ENCODE data around the gene KLLN.
"Not testable (repeated sequence)": the region's sequence is repeated elsewhere in the genome, so short reads cannot be mapped to it uniquely, and the experiment has no call there.

The KLLN gene

DNA sequence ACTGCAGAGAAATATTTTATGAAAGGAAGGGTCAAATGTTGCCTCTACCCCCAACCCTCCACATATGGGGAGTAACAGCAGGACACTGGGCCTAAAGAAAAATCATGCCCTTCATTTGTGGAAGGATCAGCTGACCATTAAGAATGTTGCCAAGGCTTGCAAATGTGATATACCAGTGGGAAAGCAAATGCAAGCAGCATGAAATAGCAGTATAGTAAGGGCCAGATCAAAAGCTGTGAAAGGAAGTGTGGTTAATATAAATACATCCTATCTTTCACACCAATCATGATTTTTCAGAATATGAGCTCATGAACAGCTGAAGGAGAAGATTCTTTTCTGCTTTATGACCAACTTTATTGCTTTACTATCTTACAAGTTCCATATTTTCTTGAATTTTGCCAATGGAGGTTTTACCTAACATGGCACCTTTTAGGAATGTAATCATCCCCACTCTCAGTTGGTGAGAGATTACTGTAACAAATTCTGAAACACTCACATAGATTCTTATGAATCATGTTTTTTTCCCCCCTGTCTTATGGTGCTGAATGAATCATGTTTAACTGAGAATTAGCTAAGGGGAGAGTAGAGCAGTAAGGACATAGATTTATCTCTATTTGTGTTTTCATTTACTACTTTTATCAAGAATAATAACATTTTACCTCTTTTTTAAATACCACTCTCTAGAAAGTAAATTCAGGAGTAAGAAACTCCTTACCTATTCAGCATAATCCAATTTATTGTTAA lies 33.2 kb downstream of the KLLN start:
- ChIA-PET POLR2A (ENCODE audit: low non-redundant PET) (no interaction called here), CTCF (interaction anchor here (0.5 to 2.3 kb wide), 2 partner anchors 12 to 55 kb away, joined by 3 to 7 read pairs; partner anchors contain the start of gene ATAD1)
- TF ChIP-seq, protein P1, sequence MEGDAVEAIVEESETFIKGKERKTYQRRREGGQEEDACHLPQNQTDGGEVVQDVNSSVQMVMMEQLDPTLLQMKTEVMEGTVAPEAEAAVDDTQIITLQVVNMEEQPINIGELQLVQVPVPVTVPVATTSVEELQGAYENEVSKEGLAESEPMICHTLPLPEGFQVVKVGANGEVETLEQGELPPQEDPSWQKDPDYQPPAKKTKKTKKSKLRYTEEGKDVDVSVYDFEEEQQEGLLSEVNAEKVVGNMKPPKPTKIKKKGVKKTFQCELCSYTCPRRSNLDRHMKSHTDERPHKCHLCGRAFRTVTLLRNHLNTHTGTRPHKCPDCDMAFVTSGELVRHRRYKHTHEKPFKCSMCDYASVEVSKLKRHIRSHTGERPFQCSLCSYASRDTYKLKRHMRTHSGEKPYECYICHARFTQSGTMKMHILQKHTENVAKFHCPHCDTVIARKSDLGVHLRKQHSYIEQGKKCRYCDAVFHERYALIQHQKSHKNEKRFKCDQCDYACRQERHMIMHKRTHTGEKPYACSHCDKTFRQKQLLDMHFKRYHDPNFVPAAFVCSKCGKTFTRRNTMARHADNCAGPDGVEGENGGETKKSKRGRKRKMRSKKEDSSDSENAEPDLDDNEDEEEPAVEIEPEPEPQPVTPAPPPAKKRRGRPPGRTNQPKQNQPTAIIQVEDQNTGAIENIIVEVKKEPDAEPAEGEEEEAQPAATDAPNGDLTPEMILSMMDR (conservative IDR thresholded peaks at IDR 0.05; ENCODE audit: low read depth), result no peak
- no peak overlapping the region for H3K27ac ChIP-seq
- no peak for DNase-seq (ENCODE audit: low spot score)

GRCh38 chr10:87829051-87829450 lies 34.3 kb downstream of the KLLN start:
- CTCF ChIA-PET, result interaction anchor here (0.6 to 0.7 kb wide), 2 partner anchors 54 to 561 kb away, joined by 3 to 4 read pairs; no protein-coding TSS in a partner anchor
- H3K27ac ChIP-seq; POLR2A ChIA-PET (ENCODE audit: low non-redundant PET); DNase-seq (ENCODE audit: low spot score): not testable (repeated sequence)

- TF ChIP-seq, protein P1 (conservative IDR thresholded peaks at IDR 0.05; ENCODE audit: low read depth), result no peak
- no peak for DNase-seq (ENCODE audit: low spot score)
- ChIA-PET CTCF (interaction anchor here (0.7 kb wide), 1 partner anchor 288 kb away, joined by 8 read pairs; no protein-coding TSS in a partner anchor), POLR2A (ENCODE audit: low non-redundant PET) (interaction anchor here (0.6 kb wide), 1 partner anchor 334 kb away, joined by 3 read pairs; no protein-coding TSS in a partner anchor)
- no peak overlapping the region for H3K27ac ChIP-seq
Observed at GRCh38 chr10:87827681-87828080, 35.7 kb downstream of the KLLN start.

DNA sequence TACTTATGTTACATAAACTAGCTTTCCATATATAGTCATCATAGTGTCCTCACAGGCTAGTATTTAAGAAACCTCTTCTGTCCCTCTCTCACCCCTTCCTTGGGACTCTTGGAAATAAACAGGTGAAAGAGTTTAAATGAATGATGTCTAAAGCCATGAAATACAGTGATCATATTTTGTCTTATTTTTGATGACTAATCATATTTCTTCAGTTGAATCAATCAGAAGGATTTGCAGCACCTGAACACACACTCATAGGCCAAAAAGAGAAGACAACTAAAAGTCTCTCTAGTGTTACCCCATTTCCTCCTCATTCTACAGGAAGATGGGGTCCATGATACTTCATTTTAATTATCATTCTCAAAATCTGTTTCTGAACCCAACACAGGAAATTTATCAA lies 36.7 kb downstream of the KLLN start:
- ChIA-PET CTCF (interaction anchor here (0.6 kb wide), 1 partner anchor 723 kb away, joined by 6 read pairs; no protein-coding TSS in a partner anchor), POLR2A (ENCODE audit: low non-redundant PET) (interaction anchor here (0.6 kb wide), 1 partner anchor 1800 kb away, joined by 5 read pairs; no protein-coding TSS in a partner anchor)
- TF ChIP-seq, protein P1 (conservative IDR thresholded peaks at IDR 0.05; ENCODE audit: low read depth), result no peak
- no peak overlapping the region for H3K27ac ChIP-seq
- DNase-seq (ENCODE audit: low spot score), result no peak

DNA sequence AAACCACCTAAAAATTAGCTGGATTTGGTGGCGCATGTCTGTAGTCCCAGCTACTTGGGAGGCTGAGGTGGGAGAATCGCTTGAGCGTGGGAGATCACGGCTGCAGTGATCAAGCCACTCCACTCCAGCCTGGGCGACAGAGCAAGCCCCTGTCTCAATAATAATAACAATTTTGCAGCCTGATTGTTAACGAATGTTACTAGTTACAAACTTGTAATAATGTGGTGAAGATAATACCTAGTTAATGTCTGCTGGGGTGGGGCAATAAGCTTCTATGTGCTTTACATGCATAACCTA lies 44.1 kb downstream of the KLLN start:
- H3K27ac ChIP-seq, result peak overlapping the region; percentile 90
- ChIA-PET CTCF (interaction anchor here (0.6 to 1.9 kb wide), 4 partner anchors 11 to 570 kb away, joined by 3 to 7 read pairs (median 4); no protein-coding TSS in a partner anchor), POLR2A (ENCODE audit: low non-redundant PET) (interaction anchor here (0.9 kb wide), 1 partner anchor 43 kb away, joined by 6 read pairs; no protein-coding TSS in a partner anchor)
- DNase-seq (ENCODE audit: low spot score), result no peak
- TF ChIP-seq, protein P1 (conservative IDR thresholded peaks at IDR 0.05; ENCODE audit: low read depth), result no peak

DNA sequence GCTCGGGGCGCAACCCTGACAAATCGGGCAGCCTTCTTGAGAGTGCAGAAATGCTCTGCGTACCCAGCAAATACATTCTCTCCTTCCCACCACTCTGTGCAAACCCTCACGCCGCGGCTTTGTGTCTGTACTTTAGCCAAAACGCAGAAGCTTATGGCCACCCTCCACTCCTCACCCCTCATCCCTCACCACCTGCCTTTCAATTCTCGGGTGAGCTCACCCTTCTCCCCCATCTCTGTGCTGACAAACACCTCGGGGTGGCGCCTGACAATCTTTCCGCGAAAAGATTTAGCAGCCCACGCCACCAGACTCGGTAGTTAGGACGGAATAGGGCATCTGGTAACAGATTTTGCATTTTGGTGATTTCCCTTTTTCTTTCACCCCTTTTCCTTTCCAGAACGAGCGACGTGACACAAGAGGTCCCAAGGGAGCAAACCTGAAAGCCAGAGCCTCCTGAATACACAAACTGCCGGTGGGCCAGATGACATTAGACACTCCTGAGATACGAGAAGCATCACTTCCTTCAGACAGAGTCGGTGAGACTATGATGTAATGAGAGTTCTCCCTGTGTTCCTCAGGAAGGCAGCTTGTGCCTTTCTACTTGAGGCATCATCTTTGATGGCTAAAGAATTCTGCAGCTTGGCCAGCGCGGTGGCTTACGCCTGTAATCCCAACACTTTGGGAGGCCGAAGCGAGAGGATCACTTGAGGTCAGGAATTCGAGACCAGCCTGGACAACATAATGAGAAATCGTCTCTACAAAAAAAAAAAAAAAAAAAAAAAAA lies 44.6 kb downstream of the KLLN start:
- POLR2A ChIA-PET (ENCODE audit: low non-redundant PET), result interaction anchor here (0.8 to 0.9 kb wide), 2 partner anchors 27 to 43 kb away, joined by 4 to 6 read pairs; no protein-coding TSS in a partner anchor
- CTCF ChIA-PET, result interaction anchor here (0.6 to 1.9 kb wide), 8 partner anchors 12 to 570 kb away, joined by 3 to 7 read pairs (median 4); no protein-coding TSS in a partner anchor
- TF ChIP-seq, protein P1 (conservative IDR thresholded peaks at IDR 0.05; ENCODE audit: low read depth), result peak; percentile 10; the same call in 1 of the 2 replicates
- DNase-seq (ENCODE audit: low spot score), result no peak
- peak overlapping the region; percentile 90 for H3K27ac ChIP-seq
